ENCODE results near the gene KIF21B.

- TF ChIP-seq POLR2A (IDR thresholded peaks at IDR 0.05) (no peak), CTCF (IDR thresholded peaks at IDR 0.05) (no peak), EP300 (IDR thresholded peaks at IDR 0.05) (no peak)
Measured at GRCh38 chr1:200968469-200969410, 54.8 kb downstream of the KIF21B start.
